Kidney tubule cell (primary cell): ENCODE data around the gene ATP12A.

Experiments
- DNase-seq: peaks from one replicate; pipeline ENCODE4 v3.0.0-alpha.2; 2018; ENCODE audit warnings: low spot score

ATP12A gene

DNA sequence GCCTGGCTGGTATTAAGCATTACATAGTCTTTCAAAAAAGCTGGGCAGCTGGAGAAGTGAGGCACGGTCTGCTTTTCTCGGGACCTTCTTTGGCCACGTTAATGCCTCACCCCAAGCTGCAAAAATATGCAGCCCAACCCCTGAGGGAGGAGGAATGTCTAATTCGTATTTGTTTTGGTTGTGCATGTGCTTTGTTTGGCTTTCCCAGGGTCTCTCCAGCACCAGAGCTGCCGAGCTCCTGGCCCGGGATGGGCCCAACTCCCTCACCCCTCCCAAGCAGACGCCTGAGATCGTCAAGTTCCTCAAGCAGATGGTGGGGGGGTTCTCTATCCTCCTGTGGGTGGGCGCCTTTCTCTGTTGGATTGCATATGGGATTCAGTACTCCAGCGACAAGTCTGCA, 7.9 kb downstream of the ATP12A start:
- DNase-seq = no peak

DNA sequence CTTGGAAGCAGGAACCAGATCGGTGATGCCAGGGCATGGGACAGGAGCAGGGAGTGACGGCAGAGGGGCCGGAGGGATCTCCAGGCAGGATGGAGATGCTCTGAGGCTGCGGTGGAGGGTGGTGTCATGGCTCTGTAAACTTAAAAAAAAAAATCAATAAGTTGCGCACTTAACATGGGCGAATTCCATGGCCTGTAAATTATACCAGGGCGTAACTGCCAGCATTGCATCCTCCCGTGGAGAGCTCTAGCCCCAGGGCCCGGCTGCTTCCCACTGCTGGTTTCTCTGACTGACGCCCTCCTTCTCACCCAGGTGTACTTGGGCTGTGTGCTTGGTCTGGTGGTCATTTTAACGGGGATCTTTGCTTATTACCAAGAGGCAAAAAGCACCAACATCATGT, 8.7 kb downstream of the ATP12A start:
- DNase-seq = no peak

DNA sequence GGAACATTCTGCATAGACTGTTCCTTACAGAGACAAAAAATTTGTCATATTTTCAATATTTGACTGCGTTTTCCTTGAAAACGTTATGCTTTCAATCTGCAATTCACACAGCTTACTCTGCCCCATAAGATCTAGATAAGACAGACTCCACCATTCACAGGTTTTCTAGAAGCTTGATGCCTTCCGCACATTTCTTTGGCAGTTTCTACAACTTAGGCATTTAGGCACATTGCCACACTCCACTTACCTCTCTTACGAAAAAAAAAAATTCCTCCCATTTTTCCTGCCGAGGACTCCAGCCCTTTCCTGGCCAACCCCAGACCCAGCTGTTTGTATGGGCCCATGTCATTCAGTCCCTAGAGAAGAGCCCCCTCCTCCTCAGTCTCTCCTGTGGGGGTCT, 11.2 kb downstream of the ATP12A start:
- DNase-seq = no peak

DNA sequence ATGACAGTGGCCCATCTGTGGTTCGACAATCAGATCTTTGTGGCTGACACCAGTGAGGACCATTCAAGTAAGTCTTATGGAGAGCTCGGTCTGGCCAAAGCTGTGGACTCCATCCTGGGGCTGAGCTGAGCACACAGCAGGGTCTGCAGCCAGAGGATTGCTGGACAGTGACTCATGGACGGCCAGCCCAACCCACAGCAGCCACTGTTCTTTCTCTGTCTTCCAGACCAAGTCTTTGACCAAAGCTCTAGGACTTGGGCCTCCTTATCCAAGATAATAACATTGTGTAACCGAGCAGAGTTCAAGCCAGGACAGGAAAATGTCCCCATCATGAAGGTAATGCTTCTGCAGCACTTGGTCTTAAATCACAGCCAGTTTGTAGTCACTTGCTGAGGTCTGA, 12.4 kb downstream of the ATP12A start:
- no peak for DNase-seq

DNA sequence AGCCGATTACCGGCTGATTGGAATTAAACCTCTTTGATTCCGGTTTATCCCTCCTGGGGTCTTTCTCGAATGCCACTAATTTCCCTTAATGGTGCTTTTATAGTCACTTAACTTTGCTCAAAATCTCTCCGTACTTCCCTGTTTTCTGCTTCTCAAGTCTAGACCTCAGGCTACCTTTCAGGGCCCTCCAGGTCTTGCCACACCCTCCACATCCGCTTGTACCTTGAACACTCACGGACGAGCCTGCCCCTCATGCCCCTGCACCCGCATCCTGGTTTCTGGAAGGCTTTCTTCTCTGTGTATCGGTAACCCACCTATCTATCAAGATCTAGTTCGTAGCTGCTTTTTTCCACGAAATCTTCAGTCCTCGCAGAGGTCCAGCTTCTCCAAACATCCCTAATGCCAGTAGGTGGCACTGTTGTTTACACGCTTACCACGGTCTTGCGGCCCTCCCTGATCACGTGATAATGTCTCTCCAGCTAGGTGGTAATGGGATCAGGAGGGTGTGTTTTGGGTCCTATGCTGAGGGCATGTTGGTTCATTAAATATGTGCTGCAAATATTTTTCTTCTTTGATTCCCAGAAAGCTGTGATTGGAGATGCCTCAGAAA, 13.8 kb downstream of the ATP12A start:
- peak; percentile 62 for DNase-seq

DNA sequence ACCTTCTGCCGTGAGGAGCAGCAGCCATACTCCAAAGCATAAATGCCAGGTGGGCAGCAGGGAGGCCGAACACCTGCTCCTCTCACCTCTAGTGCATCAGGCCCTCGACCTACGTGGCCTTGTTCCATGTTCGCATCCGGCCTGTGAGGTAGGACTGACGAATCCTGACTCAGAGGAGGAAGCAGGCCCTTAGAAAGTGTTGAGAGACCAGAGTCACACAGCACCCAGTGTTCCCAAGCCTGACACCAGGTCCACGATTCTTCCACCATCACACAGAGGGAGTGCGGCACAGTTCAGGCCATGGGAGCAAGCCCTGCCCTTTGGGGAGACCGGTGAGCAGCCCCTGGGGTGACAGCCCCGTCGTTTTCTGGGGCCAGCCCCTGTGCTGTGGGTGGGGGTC, 14.7 kb downstream of the ATP12A start:
- DNase-seq = no peak

DNA sequence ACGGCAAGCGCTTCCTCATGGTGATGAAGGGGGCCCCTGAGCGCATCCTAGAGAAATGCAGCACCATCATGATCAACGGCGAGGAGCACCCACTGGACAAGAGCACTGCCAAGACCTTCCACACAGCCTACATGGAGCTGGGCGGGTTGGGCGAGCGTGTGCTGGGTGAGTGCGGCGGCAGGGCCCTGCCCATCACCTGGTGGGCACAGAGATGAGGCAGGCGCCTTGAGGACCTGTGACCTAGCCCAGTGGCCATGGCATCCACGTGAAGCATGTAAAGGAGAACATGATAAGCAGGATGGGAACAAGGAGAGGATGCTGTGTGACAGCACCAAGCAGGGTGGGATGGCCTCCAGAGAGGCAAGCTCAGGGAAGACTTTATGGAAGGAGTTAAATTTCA, 18.5 kb downstream of the ATP12A start:
- DNase-seq = no peak

DNA sequence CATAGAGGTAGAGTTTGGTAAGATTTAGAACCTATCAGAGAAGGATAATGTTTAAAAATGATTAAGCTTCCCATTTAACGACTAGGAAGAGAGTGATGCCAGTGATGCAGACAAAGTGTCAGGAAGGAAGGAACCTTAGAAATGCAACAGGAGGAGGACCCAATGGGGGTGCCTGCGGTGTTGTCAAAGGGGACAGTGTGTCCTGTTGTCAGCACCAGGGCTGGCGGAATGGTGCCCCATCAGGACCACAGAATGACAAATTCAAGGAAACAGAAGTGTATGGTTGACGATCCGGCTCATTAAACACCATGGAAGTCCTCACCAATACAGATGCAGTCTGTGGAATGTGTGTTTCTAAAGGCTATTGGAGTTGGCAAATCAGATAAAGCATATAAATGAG, 19.3 kb downstream of the ATP12A start:
- DNase-seq = no peak

DNA sequence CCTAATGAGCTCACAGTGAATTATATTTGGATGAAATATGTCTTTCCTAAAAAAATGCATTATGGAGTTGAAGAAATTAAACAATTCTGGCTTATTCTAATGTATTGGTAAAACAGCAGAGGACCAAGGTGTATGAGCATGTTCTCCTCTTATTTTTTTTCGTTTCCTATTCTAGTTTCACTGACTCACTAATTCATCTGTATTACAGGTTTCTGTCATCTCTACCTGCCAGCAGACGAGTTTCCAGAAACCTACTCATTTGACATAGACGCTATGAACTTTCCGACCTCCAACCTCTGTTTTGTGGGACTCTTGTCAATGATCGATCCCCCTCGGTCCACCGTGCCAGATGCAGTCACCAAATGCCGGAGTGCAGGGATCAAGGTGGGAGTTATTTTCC, 20.3 kb downstream of the ATP12A start:
- no peak for DNase-seq

DNA sequence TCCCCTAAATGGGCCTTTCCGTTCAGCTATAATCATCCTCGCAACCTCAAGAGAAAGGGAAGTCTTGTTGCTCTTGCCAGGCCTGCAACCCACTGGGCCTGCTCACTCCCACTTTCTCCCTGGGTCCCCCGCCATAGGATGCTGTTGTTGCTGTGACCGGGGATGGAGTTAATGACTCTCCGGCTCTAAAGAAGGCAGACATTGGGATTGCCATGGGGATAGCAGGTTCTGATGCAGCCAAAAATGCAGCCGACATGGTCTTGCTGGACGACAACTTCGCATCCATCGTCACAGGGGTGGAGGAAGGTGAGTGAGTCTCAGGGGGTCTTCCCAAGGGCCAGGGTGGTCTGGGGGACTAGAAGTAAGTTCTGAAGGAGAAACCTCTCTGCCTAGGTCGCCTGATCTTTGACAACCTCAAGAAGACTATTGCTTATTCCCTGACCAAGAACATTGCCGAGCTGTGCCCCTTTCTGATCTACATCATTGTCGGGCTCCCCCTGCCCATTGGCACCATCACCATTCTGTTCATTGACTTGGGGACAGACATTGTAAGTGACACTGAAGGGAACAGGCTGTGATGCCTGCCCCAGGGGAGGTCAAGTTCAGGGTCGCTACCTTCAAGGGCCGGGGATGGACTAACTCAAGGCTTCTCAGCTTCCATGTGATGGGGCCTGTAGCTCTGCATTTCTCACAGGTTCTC, 26.8 kb downstream of the ATP12A start:
- DNase-seq = no peak

DNA sequence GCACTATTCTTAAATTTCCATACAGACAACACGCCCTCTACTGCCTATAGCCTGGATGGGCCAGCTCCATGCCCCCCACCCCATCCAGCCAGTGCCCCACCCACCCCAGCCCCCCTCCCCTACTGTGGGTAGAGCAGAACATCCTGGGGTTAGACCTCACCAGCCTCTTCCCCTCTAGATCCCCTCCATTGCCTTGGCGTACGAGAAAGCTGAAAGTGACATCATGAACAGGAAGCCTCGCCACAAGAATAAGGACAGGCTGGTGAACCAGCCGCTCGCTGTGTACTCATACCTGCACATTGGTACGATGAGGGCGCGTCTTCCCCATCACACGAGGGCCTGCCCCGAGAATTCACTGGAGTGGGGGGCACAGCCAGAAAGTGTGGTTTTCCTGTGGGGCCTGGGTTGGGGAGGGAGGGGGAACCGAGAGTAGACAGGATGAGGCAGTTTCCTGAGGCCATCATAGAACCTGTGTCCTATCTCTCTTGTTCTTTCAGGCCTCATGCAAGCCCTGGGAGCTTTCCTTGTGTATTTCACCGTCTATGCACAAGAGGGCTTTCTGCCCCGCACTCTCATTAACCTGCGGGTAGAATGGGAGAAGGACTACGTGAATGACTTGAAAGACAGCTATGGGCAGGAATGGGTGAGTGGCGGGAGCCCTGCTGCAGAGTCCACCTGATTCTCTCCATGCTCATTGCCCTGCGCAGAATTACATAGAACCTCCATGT, 29.1 kb downstream of the ATP12A start:
- no peak for DNase-seq

DNA sequence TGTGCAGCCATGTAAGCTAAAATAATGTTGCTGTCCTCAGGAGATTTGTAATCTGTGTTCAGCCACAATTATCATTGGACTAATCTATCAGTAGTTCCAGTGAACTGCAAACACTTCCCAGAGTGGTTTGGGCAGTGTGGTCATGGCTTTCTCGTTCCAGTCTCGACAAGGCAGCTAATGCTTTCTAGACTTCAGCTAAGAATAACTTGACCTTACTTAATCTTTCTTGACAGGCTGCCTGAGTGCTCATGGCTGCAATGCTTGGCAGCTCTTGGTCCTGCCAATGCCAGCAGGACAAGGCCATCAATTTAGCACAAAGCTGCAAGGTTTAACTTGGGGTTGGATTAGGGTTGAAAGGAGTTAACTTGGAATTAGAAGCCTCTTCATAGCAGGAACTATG, 32.8 kb downstream of the ATP12A start:
- DNase-seq = no peak

DNA sequence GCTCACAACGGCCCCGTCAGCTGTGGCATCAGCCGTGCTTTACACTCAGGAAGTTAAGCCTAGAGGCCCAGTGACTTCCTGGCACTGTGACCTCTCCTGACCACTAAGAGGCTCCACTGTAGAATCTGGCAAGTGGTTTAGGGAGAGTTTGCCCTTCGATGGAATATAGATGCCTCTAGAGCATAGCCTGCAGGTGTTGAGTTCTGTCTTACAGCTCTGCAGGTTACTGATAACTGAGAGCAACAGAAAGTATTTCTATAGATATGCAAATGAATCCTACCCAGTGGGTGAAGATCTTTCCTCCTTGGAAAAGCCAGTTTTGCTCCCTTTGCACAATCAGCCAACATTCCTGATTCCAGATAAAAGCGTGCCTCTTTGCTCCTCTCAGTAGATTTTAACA, 35.8 kb downstream of the ATP12A start:
- no peak for DNase-seq

DNA sequence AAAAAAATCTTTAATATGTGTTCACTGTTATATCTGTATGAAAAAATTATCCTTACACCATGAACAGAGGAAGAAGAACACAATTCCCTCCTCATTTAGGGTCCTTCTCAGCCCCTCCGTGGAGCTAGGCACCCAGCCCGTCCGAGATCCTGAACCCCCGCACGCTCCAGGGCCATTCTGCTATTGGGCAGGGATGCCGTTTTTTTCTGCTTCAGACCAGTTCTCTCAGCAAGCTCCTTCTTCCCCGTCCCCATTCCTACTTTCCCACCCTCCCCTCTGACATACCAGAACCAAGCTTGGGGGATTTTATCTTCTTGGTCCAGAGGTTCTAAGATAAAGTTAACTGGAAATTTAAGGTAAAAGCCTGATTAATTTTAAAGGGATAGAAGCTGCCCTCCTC, 36.2 kb downstream of the ATP12A start:
- no peak for DNase-seq

DNA sequence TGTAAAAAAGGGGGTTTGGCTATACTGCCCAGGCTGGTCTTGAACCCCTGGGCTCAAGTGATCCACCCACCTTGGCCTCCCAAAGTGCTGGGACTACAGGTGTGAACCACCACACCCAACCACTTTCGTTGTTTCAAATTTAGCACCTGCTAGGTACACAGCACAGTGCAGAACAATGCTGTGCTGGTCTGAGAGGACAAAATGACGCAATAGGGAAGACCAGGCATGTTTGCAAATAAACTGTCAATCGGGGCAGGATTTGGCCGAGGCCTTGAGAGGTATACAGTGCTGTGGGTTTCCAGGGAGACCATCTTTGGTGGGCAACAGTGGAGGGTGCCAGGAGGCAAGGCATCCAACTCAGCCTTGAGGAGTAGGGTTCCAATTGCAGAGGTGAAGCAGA, 37.0 kb downstream of the ATP12A start:
- no peak for DNase-seq

DNA sequence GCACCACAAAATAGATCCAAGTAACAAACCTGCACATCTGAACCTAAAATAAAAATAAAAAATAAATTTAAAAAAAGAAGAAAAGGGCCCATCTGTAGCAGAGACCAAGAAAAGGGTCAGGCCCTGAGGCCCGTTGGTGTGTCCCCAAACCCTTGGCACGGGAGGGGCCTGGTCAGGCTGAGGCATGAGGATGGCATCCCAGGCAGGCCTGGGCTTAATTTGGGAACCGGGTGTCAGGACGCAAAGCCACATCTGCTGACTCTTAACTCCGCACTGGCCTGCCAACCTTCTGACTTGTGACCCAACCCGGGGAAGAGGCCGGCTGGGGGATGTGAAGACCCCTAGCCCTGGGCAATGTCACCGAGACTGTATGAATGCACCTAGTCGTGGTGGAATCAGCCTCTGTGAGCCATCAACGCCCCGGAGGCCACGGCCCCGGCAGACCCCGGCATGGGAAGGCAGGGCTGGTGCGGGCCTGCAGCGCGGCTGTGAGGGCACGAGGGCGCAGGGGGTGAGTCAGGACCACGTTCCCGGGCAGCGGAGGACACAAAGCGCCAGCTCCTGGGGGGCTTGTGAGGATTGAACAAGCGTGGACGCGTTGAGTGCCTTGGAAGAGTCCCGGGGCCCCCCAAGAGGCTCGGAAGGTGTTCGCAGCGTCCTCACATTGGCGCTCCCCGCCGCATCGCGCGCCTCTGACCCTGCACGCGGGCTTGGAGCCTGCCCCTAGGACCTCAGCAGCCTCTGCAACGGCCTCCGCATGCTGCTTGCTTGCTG, 38.2 kb downstream of the ATP12A start:
- no peak for DNase-seq

DNA sequence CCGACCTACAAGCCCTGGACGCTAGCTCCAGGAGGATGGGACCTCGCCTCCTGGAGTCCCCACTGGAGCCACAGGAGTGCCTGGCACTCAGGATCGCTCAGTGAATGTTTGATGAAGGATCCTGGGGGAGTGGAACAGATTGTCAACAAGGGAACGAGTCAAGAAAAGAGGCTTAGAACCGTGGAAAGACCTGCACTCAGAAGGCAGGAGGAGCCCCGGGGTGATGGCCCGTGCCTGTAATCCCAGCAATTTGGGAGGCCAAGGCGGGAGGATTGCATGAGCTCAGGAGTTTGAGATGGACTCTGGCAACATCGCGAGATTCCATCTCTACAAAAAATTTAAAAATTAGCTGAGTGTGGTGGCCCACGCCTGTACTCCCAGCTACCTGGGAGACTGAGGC, 38.9 kb downstream of the ATP12A start:
- DNase-seq = no peak

DNA sequence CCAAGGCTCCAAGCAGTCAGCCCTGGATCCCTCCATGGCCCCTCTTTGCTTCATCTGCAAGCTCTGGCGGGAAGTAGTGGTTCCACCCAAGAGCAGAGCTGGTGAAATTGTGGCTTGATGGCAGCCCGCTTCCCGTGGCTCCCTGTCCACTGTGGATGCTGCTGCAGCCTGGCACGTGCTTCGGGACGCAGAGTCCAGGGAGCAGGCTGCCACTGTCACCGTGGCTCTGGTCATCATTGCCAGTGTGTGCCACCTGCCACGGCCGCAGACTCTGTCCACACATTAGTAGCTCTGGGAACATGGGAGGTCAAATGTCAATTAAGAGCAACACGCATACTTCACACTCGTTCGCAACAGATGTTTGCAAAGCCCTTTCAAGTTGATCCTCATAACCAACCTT, 43.0 kb downstream of the ATP12A start:
- DNase-seq = no peak

DNA sequence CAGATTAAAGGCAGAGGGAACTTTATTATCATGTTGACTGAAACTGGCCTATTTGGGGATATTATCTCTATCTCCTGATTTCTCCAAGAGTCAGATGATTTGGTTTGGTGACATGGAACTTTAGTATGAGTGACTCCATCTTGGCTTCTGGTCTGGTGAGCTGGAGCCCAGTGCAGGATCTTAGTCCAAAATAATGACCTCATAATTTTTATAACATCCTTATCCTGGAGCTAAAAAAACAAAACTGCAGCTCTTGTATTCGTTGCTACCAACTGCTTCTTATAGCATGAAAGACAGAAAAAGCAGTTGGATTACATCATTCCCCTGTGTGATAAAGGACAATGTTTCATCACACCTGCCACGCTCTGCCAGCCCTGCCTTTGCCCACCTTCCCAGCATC, 44.5 kb downstream of the ATP12A start:
- no peak for DNase-seq

DNA sequence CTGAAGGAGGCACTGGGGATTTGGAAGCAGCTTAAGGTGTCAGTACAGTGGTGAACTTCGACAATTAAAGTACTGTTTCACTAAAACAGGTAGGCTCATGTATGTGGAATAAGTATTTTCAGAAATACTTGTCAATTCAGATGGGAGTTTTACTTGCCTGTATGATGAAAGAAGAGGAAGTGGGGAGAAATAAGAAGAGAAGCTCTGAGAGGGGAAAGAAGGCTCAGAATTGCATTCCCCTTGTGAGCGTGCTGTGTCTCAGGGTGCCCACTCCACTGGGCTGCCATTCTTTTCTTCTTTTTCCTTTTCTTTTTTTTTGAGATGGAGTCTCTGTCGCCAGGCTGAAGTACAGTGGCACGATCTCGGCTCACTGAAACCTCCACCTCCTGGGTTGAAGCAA, 45.2 kb downstream of the ATP12A start:
- DNase-seq = no peak

DNA sequence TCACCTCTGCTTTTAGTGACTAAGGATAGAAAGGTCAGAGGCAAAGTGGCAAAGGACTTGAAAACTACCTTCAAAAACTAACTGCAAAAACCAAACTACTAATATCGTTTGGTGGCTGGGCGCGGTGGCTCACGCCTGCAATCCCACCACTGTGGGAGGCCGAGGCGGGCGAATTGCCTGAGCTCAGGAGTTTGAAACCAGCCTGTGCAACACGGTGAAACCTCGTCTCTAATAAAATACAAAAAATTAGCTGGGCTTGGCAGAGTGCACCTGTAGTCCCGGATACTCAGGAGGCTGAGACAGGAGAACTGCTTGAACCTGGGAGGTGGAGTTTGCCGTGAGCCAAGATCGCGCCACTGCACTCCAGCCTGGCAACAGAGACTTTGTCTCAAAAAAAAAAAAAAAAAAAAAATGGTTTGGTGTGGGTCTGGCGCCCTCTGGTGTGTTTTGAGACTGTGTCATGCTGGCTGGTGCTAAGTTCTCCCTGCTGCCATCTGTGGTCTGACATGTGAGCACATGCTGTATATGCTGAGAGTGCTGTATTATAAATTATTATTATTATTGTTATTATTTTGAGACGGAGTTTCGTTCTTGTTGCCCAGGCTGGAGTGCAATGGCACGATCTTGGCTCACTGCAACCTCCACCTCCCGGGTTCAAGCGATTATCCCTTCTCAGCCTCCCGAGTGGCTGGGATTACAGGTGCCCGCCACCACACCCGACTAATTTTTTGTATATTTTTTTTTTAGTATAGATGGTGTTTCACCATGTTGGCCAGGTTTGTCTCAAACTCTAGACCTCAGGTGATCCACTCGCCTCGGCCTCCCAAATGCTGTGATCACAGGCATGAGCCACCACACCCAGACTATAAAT, 47.8 kb downstream of the ATP12A start:
- peak; percentile 80 for DNase-seq
